ENCODE data around the gene CCDC183. TPM values are rescaled to one million over a fixed set of nuclear protein-coding genes. Genes with fewer than 3 reads are reported as not detected.

CCDC183 gene
- total RNA-seq, 1 experiment from 2014 or later, result 3.6 TPM

DNA sequence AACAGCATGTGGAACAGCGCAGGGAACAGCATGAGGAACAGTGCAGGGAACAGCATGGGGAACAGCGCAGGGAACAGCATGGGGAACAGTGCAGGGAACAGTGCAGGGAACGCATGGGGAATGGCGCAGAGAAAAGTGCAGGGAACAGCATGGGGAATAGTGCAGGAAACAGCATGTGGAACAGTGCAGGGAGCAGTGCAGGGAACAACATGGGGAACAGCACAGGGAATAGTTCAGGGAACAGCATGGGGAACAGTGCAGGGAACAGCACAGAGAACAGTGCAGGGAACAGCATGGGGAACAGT is 40.1 kb upstream of the CCDC183 start:
- no peaks in the 10 kb centered on the region for H3K79me2 ChIP-seq (ENCODE audit: low read depth)
- H3K4me3 ChIP-seq, result no peak overlapping the region
- H3K9me3 ChIP-seq (ENCODE audit: insufficient read depth, low read depth), result peaks cover 12% of the 10 kb centered on the region; the same call in 1 of the 2 replicates
- H3K4me1 ChIP-seq (replicated peaks; ENCODE audit: insufficient read depth), result no peaks in the 10 kb centered on the region
- no peak overlapping the region for H2AFZ ChIP-seq
- ChIA-PET POLR2A (ENCODE audit: unreplicated experiment) (no interaction called here), CTCF (no interaction called here)
- no peaks in the 10 kb centered on the region for H3K36me3 ChIP-seq (ENCODE audit: low read depth)
- no peak for TF ChIP-seq EZH2 (IDR thresholded peaks at IDR 0.05; ENCODE audit: low read depth)
- TF ChIP-seq CTCF (conservative IDR thresholded peaks at IDR 0.05), result no peak
- no peak overlapping the region for H3K27ac ChIP-seq
- intact Hi-C loops (cut with micrococcal nuclease; ENCODE audit: unreplicated experiment), result no loop called here
- no peaks in the 10 kb centered on the region for H3K9me2 ChIP-seq (ENCODE audit: insufficient read depth)
- H3K27me3 ChIP-seq (ENCODE audit: insufficient read depth, low read depth), result peaks cover 46% of the 10 kb centered on the region
- BruUV-seq (replicated peaks), result no TSS peak
- DNase-seq, result no peak
- no peaks in the 10 kb centered on the region for H4K20me1 ChIP-seq (ENCODE audit: insufficient read depth)
- no peak overlapping the region for H3K4me2 ChIP-seq
- H3F3A ChIP-seq (ENCODE audit: insufficient read depth, low read depth), result no peaks in the 10 kb centered on the region

- no peaks in the 10 kb centered on the region for H3K4me1 ChIP-seq (replicated peaks; ENCODE audit: insufficient read depth)
- no peaks in the 10 kb centered on the region for H4K20me1 ChIP-seq (ENCODE audit: insufficient read depth)
- H3K27me3 ChIP-seq (ENCODE audit: insufficient read depth, low read depth), result peaks cover 39% of the 10 kb centered on the region
- no peak overlapping the region for H2AFZ ChIP-seq
- intact Hi-C loops (cut with micrococcal nuclease; ENCODE audit: unreplicated experiment), result no loop called here
- peaks cover 8% of the 10 kb centered on the region; the same call in 1 of the 2 replicates for H3K9me3 ChIP-seq (ENCODE audit: insufficient read depth, low read depth)
- no peaks in the 10 kb centered on the region for H3F3A ChIP-seq (ENCODE audit: insufficient read depth, low read depth)
- H3K79me2 ChIP-seq (ENCODE audit: low read depth), result no peaks in the 10 kb centered on the region
- no peaks in the 10 kb centered on the region for H3K9me2 ChIP-seq (ENCODE audit: insufficient read depth)
- DNase-seq, result no peak
- no peaks in the 10 kb centered on the region for H3K36me3 ChIP-seq (ENCODE audit: low read depth)
- POLR2A ChIA-PET (ENCODE audit: unreplicated experiment), result no interaction called here
- TF ChIP-seq EZH2 (IDR thresholded peaks at IDR 0.05; ENCODE audit: low read depth), result no peak
- no peak for TF ChIP-seq CTCF (conservative IDR thresholded peaks at IDR 0.05)
- no peak overlapping the region for H3K27ac ChIP-seq
- no peak overlapping the region for H3K4me2 ChIP-seq
- BruUV-seq (replicated peaks), result no TSS peak
- H3K4me3 ChIP-seq, result no peak overlapping the region
- CTCF ChIA-PET, result no interaction called here
These were observed 39.3 kb upstream of the CCDC183 start for GRCh38 chr9:136756836-136757235.

GRCh38 chr9:136757328-136757727 is 38.8 kb upstream of the CCDC183 start:
- DNase-seq, result no peak
- Histone ChIP-seq H3K9me2 (ENCODE audit: insufficient read depth) (no peaks in the 10 kb centered on the region), H3K4me3 (no peak overlapping the region), H3K4me1 (replicated peaks; ENCODE audit: insufficient read depth) (no peaks in the 10 kb centered on the region), H3K4me2 (no peak overlapping the region), H3K36me3 (ENCODE audit: low read depth) (no peaks in the 10 kb centered on the region), H3F3A (ENCODE audit: insufficient read depth, low read depth) (no peaks in the 10 kb centered on the region), H3K27ac (no peak overlapping the region), H2AFZ (no peak overlapping the region), H3K27me3 (ENCODE audit: insufficient read depth, low read depth) (peaks cover 34% of the 10 kb centered on the region), H3K9me3 (ENCODE audit: insufficient read depth, low read depth) (peaks cover 4% of the 10 kb centered on the region; the same call in 1 of the 2 replicates), H3K79me2 (ENCODE audit: low read depth) (no peaks in the 10 kb centered on the region), H4K20me1 (ENCODE audit: insufficient read depth) (no peaks in the 10 kb centered on the region)
- intact Hi-C loops (cut with micrococcal nuclease; ENCODE audit: unreplicated experiment), result no loop called here
- POLR2A ChIA-PET (ENCODE audit: unreplicated experiment), result interaction anchor here (0.7 kb wide), 1 partner anchor 479 kb away, joined by 3 read pairs; no protein-coding TSS in a partner anchor
- TF ChIP-seq CTCF (conservative IDR thresholded peaks at IDR 0.05) (no peak), EZH2 (IDR thresholded peaks at IDR 0.05; ENCODE audit: low read depth) (no peak)
- CTCF ChIA-PET, result interaction anchor here (0.6 kb wide), 1 partner anchor 479 kb away, joined by 3 read pairs; no protein-coding TSS in a partner anchor
- no TSS peak for BruUV-seq (replicated peaks)
